K562 (cell line): ENCODE measurements around the gene LEO1. TPM values are rescaled to one million over a fixed set of nuclear protein-coding genes. Genes with fewer than 3 reads are reported as not detected.
A peak's percentile ranks its signal among the peaks of the same experiment; 100 is the strongest.

ENCODE experiments used
- BCL6 ChIP-seq: fragments of 250-450 bp; sonication (Bioruptor Pico); IDR thresholded peaks from 2 replicates; pipeline ENCODE4 v1.4.0; 2020
- BCOR ChIP-seq: fragments of 450-650 bp; IDR thresholded peaks from 2 replicates; pipeline ENCODE4 v1.6.1; 2016
- BHLHE40 ChIP-seq: IDR thresholded peaks from 2 replicates; pipeline ENCODE4 v1.6.1; 2011; ENCODE audit warnings: low read length, improper control_type of control experiment
- CBX1 ChIP-seq: sonication (generic); IDR thresholded peaks from 2 replicates; pipeline ENCODE4 v1.6.1; 2016; ENCODE audit warnings: antibody characterized with exemption, low read depth, mild to moderate bottlenecking
- EGR1 ChIP-seq: fragments of 450-650 bp; conservative IDR thresholded peaks from 2 replicates; pipeline ENCODE4 v1.6.1; 2017; ENCODE audit warnings: mild to moderate bottlenecking
- FOXA3 ChIP-seq, 2 experiments: fragments of 450-650 bp in 1 of 2; sonication (generic) in 1 of 2; formaldehyde crosslinking; IDR thresholded peaks in 1 of 2; conservative IDR thresholded peaks in 1 of 2; 2 replicates each; pipeline versions ENCODE4 v1.4.0 to v1.8.0; 2020 to 2022; ENCODE audit warnings: mild to moderate bottlenecking in 2 of 2, missing genetic modification reagents in 1 of 2
- HDAC8 ChIP-seq: fragments of 450-650 bp; IDR thresholded peaks from 2 replicates; pipeline ENCODE4 v1.6.1; 2016; ENCODE audit warnings: mild to moderate bottlenecking, missing genetic modification characterization, moderate library complexity, missing compliant biosample characterization
- HNRNPK ChIP-seq: fragments of 200-400 bp; formaldehyde crosslinking; IDR thresholded peaks from one replicate; pipeline ENCODE4 v1.6.1; 2018; ENCODE audit warnings: mild to moderate bottlenecking, low read depth, low read length; ENCODE audit not compliant: poor library complexity, severe bottlenecking
- RBM34 ChIP-seq: fragments of 200-400 bp; formaldehyde crosslinking; IDR thresholded peaks from 2 replicates; pipeline ENCODE4 v1.6.1; 2018; ENCODE audit warnings: low read length, borderline replicate concordance; ENCODE audit not compliant: insufficient read depth
- STAG1 ChIP-seq: sonication (generic); formaldehyde crosslinking; IDR thresholded peaks from 2 replicates; pipeline ENCODE4 v1.5.0; 2020; ENCODE audit warnings: missing genetic modification reagents, borderline replicate concordance
- TARDBP ChIP-seq: fragments of 450-650 bp; IDR thresholded peaks from 2 replicates; pipeline ENCODE4 v1.6.1; 2016
- ZNF707 ChIP-seq: fragments of 250-450 bp; sonication (Bioruptor Pico); conservative IDR thresholded peaks from 2 replicates; pipeline ENCODE4 v1.8.0; 2022; ENCODE audit warnings: inconsistent platforms, mild to moderate bottlenecking, moderate library complexity
- polyA plus RNA-seq, 8 experiments: library from polyadenylated mRNA; depleted of rRNA in 4 of 8; stranded (reverse) in 5 of 8; unstranded in 3 of 8; fragments of >200 nt; fragmentation: Nextera tagmentation in 2 of 8; fragmentation: Illumina TruSeq in 1 of 8; extraction: Ambion mirVana in 2 of 8; extraction: Trizol in 1 of 8; gene quantifications; 2 replicates each; pipeline versions ENCODE4 v1.2.1 to v1.2.3, GENCODE V29; 2011 to 2014; ENCODE audit warnings: inconsistent platforms in 1 of 8, missing spikeins in 1 of 8
- total RNA-seq, 7 experiments: library from RNA; depleted of rRNA in 6 of 7; stranded (reverse); fragments of >200 nt in 6 of 7; fragmentation: Illumina TruSeq in 2 of 7; extraction: Trizol in 2 of 7; gene quantifications; 2 replicates each; pipeline versions ENCODE4 v1.2.1 to v1.2.3, GENCODE V29; 2011 to 2021; ENCODE audit warnings: low replicate concordance in 1 of 7
- TF ChIP-seq, protein P1 (sequence below): fragments of 450-650 bp; IDR thresholded peaks from 2 replicates; pipeline ENCODE4 v1.6.1; 2016; ENCODE audit warnings: mild to moderate bottlenecking, moderate library complexity
- TF ChIP-seq, protein P2 (sequence below): fragments of 250-450 bp; sonication (Bioruptor Pico); IDR thresholded peaks from 2 replicates; pipeline ENCODE4 v1.4.0; 2020

LEO1 gene
- total and polyA plus RNA-seq, 9 of the 15 experiments (the other 6 are each of a cell fraction or from before 2014, with no cell fraction given), result 8.4 to 48.3 (median 37.9) TPM

- TF ChIP-seq, protein P1, sequence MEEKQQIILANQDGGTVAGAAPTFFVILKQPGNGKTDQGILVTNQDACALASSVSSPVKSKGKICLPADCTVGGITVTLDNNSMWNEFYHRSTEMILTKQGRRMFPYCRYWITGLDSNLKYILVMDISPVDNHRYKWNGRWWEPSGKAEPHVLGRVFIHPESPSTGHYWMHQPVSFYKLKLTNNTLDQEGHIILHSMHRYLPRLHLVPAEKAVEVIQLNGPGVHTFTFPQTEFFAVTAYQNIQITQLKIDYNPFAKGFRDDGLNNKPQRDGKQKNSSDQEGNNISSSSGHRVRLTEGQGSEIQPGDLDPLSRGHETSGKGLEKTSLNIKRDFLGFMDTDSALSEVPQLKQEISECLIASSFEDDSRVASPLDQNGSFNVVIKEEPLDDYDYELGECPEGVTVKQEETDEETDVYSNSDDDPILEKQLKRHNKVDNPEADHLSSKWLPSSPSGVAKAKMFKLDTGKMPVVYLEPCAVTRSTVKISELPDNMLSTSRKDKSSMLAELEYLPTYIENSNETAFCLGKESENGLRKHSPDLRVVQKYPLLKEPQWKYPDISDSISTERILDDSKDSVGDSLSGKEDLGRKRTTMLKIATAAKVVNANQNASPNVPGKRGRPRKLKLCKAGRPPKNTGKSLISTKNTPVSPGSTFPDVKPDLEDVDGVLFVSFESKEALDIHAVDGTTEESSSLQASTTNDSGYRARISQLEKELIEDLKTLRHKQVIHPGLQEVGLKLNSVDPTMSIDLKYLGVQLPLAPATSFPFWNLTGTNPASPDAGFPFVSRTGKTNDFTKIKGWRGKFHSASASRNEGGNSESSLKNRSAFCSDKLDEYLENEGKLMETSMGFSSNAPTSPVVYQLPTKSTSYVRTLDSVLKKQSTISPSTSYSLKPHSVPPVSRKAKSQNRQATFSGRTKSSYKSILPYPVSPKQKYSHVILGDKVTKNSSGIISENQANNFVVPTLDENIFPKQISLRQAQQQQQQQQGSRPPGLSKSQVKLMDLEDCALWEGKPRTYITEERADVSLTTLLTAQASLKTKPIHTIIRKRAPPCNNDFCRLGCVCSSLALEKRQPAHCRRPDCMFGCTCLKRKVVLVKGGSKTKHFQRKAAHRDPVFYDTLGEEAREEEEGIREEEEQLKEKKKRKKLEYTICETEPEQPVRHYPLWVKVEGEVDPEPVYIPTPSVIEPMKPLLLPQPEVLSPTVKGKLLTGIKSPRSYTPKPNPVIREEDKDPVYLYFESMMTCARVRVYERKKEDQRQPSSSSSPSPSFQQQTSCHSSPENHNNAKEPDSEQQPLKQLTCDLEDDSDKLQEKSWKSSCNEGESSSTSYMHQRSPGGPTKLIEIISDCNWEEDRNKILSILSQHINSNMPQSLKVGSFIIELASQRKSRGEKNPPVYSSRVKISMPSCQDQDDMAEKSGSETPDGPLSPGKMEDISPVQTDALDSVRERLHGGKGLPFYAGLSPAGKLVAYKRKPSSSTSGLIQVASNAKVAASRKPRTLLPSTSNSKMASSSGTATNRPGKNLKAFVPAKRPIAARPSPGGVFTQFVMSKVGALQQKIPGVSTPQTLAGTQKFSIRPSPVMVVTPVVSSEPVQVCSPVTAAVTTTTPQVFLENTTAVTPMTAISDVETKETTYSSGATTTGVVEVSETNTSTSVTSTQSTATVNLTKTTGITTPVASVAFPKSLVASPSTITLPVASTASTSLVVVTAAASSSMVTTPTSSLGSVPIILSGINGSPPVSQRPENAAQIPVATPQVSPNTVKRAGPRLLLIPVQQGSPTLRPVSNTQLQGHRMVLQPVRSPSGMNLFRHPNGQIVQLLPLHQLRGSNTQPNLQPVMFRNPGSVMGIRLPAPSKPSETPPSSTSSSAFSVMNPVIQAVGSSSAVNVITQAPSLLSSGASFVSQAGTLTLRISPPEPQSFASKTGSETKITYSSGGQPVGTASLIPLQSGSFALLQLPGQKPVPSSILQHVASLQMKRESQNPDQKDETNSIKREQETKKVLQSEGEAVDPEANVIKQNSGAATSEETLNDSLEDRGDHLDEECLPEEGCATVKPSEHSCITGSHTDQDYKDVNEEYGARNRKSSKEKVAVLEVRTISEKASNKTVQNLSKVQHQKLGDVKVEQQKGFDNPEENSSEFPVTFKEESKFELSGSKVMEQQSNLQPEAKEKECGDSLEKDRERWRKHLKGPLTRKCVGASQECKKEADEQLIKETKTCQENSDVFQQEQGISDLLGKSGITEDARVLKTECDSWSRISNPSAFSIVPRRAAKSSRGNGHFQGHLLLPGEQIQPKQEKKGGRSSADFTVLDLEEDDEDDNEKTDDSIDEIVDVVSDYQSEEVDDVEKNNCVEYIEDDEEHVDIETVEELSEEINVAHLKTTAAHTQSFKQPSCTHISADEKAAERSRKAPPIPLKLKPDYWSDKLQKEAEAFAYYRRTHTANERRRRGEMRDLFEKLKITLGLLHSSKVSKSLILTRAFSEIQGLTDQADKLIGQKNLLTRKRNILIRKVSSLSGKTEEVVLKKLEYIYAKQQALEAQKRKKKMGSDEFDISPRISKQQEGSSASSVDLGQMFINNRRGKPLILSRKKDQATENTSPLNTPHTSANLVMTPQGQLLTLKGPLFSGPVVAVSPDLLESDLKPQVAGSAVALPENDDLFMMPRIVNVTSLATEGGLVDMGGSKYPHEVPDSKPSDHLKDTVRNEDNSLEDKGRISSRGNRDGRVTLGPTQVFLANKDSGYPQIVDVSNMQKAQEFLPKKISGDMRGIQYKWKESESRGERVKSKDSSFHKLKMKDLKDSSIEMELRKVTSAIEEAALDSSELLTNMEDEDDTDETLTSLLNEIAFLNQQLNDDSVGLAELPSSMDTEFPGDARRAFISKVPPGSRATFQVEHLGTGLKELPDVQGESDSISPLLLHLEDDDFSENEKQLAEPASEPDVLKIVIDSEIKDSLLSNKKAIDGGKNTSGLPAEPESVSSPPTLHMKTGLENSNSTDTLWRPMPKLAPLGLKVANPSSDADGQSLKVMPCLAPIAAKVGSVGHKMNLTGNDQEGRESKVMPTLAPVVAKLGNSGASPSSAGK, result peak; percentile 95
- TF ChIP-seq BHLHE40 (peak; percentile 100), TARDBP (peak; percentile 35; the same call in 1 of the 2 replicates), RBM34 (0 out of 2 replicates have a peak, but pooled peaks have one; percentile 30), FOXA3 (CRISPR knock-in tag; conservative IDR thresholded peaks at IDR 0.05 in 1 of 2, IDR thresholded peaks at IDR 0.05 in 1 of 2) (no peak), ZNF707 (CRISPR knock-in tag) (no peak), CBX1 (peak; percentile 88; the same call in 1 of the 2 replicates), BCL6 (CRISPR knock-in tag) (no peak), EGR1 (peak; percentile 98), HNRNPK (no peak), HDAC8 (tag) (no peak), STAG1 (CRISPR knock-in tag) (peak; percentile 48; the same call in 1 of the 2 replicates), BCOR (peak; percentile 88)
- TF ChIP-seq, protein P2, sequence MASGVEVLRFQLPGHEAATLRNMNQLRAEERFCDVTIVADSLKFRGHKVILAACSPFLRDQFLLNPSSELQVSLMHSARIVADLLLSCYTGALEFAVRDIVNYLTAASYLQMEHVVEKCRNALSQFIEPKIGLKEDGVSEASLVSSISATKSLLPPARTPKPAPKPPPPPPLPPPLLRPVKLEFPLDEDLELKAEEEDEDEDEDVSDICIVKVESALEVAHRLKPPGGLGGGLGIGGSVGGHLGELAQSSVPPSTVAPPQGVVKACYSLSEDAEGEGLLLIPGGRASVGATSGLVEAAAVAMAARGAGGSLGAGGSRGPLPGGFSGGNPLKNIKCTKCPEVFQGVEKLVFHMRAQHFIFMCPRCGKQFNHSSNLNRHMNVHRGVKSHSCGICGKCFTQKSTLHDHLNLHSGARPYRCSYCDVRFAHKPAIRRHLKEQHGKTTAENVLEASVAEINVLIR, result peak; percentile 82
Observed at GRCh38 chr15:52018693-52019393, 47.3 kb upstream of the LEO1 start, which contains the start of gene MAPK6 (continued).
